MM.1S (cell line): ENCODE results near the gene DLGAP1.

Experiments used
- DNase-seq: peaks from one replicate; pipeline ENCODE4 v3.0.0-alpha.2; 2015
- H2AFZ ChIP-seq: fragments of 300-600 bp; sonication (generic); 2 replicates; pipeline ENCODE4 v1.6.0; 2016; ENCODE audit warnings: antibody characterized with exemption, low read length
- H3F3A ChIP-seq: fragments of 300-600 bp; sonication (generic); 2 replicates; pipeline ENCODE4 v1.6.1; 2016; ENCODE audit warnings: mild to moderate bottlenecking, antibody characterized with exemption, low read length, moderate library complexity, mixed read lengths; ENCODE audit not compliant: insufficient read depth
- H3K27ac ChIP-seq: fragments of 300-600 bp; sonication (generic); 2 replicates; pipeline ENCODE4 v1.5.1; 2016; ENCODE audit warnings: mild to moderate bottlenecking, low read length
- H3K27me3 ChIP-seq: fragments of 300-600 bp; sonication (generic); replicated peaks from 2 replicates; pipeline ENCODE4 v1.6.0; 2016; ENCODE audit warnings: low read length; ENCODE audit not compliant: insufficient read depth
- H3K36me3 ChIP-seq: fragments of 300-600 bp; sonication (generic); replicated peaks from 2 replicates; pipeline ENCODE4 v1.6.1; 2016; ENCODE audit warnings: mild to moderate bottlenecking, low read length, mixed read lengths; ENCODE audit not compliant: insufficient read depth
- H3K4me1 ChIP-seq: fragments of 300-600 bp; sonication (generic); 2 replicates; pipeline ENCODE4 v1.6.1; 2016; ENCODE audit warnings: low read length, mixed read lengths
- H3K4me2 ChIP-seq: fragments of 300-600 bp; sonication (generic); 2 replicates; pipeline ENCODE4 v1.6.0; 2016; ENCODE audit warnings: low read depth, low read length
- H3K4me3 ChIP-seq: fragments of 300-600 bp; sonication (generic); 2 replicates; pipeline ENCODE4 v1.5.1; 2016; ENCODE audit warnings: low read length, mixed read lengths
- H3K79me2 ChIP-seq: fragments of 300-600 bp; sonication (generic); 2 replicates; pipeline ENCODE4 v1.6.1; 2016; ENCODE audit warnings: mixed run types, low read length, mixed read lengths
- H3K9ac ChIP-seq: fragments of 300-600 bp; sonication (generic); 2 replicates; pipeline ENCODE4 v1.6.1; 2016; ENCODE audit warnings: low read length, mixed read lengths
- H3K9me2 ChIP-seq: fragments of 300-600 bp; sonication (generic); replicated peaks from 2 replicates; pipeline ENCODE4 v1.6.1; 2016; ENCODE audit warnings: mild to moderate bottlenecking, low read length, mixed read lengths; ENCODE audit not compliant: insufficient read depth
- H3K9me3 ChIP-seq: fragments of 300-600 bp; sonication (generic); replicated peaks from 2 replicates; pipeline ENCODE4 v1.6.1; 2016; ENCODE audit warnings: mild to moderate bottlenecking, low read length, mixed read lengths; ENCODE audit not compliant: insufficient read depth
- H4K20me1 ChIP-seq: fragments of 300-600 bp; sonication (generic); 2 replicates; pipeline ENCODE4 v1.6.1; 2016; ENCODE audit warnings: mild to moderate bottlenecking, low read length, moderate library complexity, mixed read lengths; ENCODE audit not compliant: insufficient read depth
- CTCF ChIP-seq: fragments of 300-600 bp; sonication (generic); IDR thresholded peaks from 2 replicates; pipeline ENCODE4 v1.5.1; 2016; ENCODE audit warnings: antibody characterized with exemption, low read length, mixed read lengths
- EZH2 ChIP-seq: fragments of 300-600 bp; sonication (generic); optimal IDR thresholded peaks from 2 replicates; pipeline ENCODE3; 2017; ENCODE audit warnings: low read depth, mild to moderate bottlenecking, antibody characterized with exemption, low read length, mixed read lengths
- EZH2phosphoT487 ChIP-seq: fragments of 300-600 bp; sonication (generic); IDR thresholded peaks from 2 replicates; pipeline ENCODE4 v1.6.1; 2018; ENCODE audit warnings: antibody characterized with exemption, low read length

DLGAP1 gene

DNA sequence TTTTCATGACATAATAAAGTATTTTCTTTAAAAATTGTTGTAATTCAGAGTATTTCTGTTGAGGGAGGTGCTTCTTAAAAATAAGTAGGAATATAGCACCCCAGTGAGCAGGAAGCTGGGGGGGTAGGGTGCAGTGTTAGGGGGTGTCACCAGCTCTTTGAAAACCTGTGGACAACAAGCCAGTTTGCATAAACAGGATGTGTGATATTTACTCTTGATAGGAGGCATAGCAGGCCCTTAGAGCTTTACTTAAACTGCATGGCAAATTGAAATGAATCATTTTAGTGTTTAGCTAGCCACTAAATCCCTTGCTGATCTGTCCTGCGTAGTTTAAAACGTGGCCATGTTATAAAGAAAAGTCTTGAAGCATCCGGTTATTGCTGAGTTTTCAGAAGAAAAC is 996.7 kb downstream of the DLGAP1 start:
- Histone ChIP-seq H3K27ac (no peak overlapping the region), H3K4me2 (no peak overlapping the region), H3K79me2 (no peaks in the 10 kb centered on the region), H3K9me2 (no peaks in the 10 kb centered on the region), H4K20me1 (no peaks in the 10 kb centered on the region), H3K36me3 (no peaks in the 10 kb centered on the region), H2AFZ (no peak overlapping the region), H3K9ac (no peak overlapping the region), H3K4me3 (no peak overlapping the region), H3F3A (peaks cover 12% of the 10 kb centered on the region; the same call in 1 of the 2 replicates), H3K27me3 (peaks cover 41% of the 10 kb centered on the region), H3K4me1 (peaks cover 7% of the 10 kb centered on the region; the same call in 1 of the 2 replicates), H3K9me3 (no peaks in the 10 kb centered on the region)
- TF ChIP-seq EZH2 (no peak), EZH2phosphoT487 (no peak), CTCF (no peak)
- no peak for DNase-seq

GRCh38 chr18:3457261-3457724 is 997.8 kb downstream of the DLGAP1 start:
- Histone ChIP-seq H3K9ac (no peak overlapping the region), H3K4me3 (no peak overlapping the region), H3F3A (peaks cover 12% of the 10 kb centered on the region; the same call in 1 of the 2 replicates), H3K9me3 (no peaks in the 10 kb centered on the region), H3K4me1 (peaks cover 7% of the 10 kb centered on the region; the same call in 1 of the 2 replicates), H3K79me2 (no peaks in the 10 kb centered on the region), H3K27me3 (peaks cover 52% of the 10 kb centered on the region), H4K20me1 (no peaks in the 10 kb centered on the region), H3K27ac (no peak overlapping the region), H2AFZ (no peak overlapping the region), H3K4me2 (no peak overlapping the region), H3K9me2 (no peaks in the 10 kb centered on the region), H3K36me3 (no peaks in the 10 kb centered on the region)
- no peak for TF ChIP-seq EZH2
- no peak for TF ChIP-seq CTCF
- TF ChIP-seq EZH2phosphoT487 = no peak
- no peak for DNase-seq

- TF ChIP-seq EZH2 = no peak
- no peak for TF ChIP-seq EZH2phosphoT487
- TF ChIP-seq CTCF = no peak
- Histone ChIP-seq H3K9ac (no peak overlapping the region), H3K4me3 (no peak overlapping the region), H3K79me2 (no peaks in the 10 kb centered on the region), H2AFZ (no peak overlapping the region), H3K36me3 (no peaks in the 10 kb centered on the region), H3K9me3 (no peaks in the 10 kb centered on the region), H3K4me1 (peaks cover 7% of the 10 kb centered on the region; the same call in 1 of the 2 replicates), H3K27me3 (peaks cover 58% of the 10 kb centered on the region), H3F3A (peaks cover 12% of the 10 kb centered on the region; the same call in 1 of the 2 replicates), H3K4me2 (no peak overlapping the region), H3K27ac (no peak overlapping the region), H4K20me1 (no peaks in the 10 kb centered on the region), H3K9me2 (no peaks in the 10 kb centered on the region)
- DNase-seq = no peak
These were observed 998.4 kb downstream of the DLGAP1 start for GRCh38 chr18:3456686-3457069.
